Liver (tissue), 9 donors: ENCODE measurements around the gene FGFR3. TPM values are rescaled to one million over a fixed set of nuclear protein-coding genes. Genes with fewer than 3 reads are reported as not detected.

Experiments
- DNase-seq: peaks from one replicate; pipeline ENCODE4 v3.0.0-alpha.2; 2017; ENCODE audit warnings: low spot score
- H3K27ac ChIP-seq, 2 donors: one replicate each; pipeline ENCODE4 v1.7.0; 2013; ENCODE audit warnings: inconsistent platforms in 2 of 2, low read length in 2 of 2, control low read depth in 1 of 2, low read depth in 1 of 2, mild to moderate bottlenecking in 1 of 2
- H3K27me3 ChIP-seq, 4 donors: one replicate each; pipeline versions ENCODE4 v1.6.1 to v1.7.0; 2013; ENCODE audit warnings: low read length in 3 of 4, inconsistent platforms in 1 of 4, mild to moderate bottlenecking in 1 of 4, moderate library complexity in 1 of 4; ENCODE audit not compliant: control insufficient read depth in 4 of 4, insufficient read depth in 4 of 4
- H3K36me3 ChIP-seq, 4 donors: one replicate each; pipeline versions ENCODE4 v1.6.1 to v1.7.0; 2013; ENCODE audit warnings: low read length in 3 of 4, mild to moderate bottlenecking in 3 of 4, low read depth in 1 of 4, moderate library complexity in 1 of 4; ENCODE audit not compliant: control insufficient read depth in 4 of 4, insufficient read depth in 3 of 4
- H3K4me1 ChIP-seq, 4 donors: one replicate each; pipeline versions ENCODE4 v1.6.1 to v1.7.0; 2013; ENCODE audit warnings: low read length in 3 of 4, mild to moderate bottlenecking in 3 of 4, moderate library complexity in 1 of 4; ENCODE audit not compliant: control insufficient read depth in 4 of 4, insufficient read depth in 4 of 4
- H3K4me3 ChIP-seq, 3 donors: one replicate each; pipeline versions ENCODE4 v1.6.1 to v1.7.0; 2013; ENCODE audit warnings: low read length in 3 of 3, control low read depth in 1 of 3, low read depth in 1 of 3, mild to moderate bottlenecking in 1 of 3
- H3K9ac ChIP-seq, 2 donors: one replicate each; pipeline ENCODE4 v1.7.0; 2013; ENCODE audit warnings: low read length in 2 of 2, mild to moderate bottlenecking in 2 of 2, moderate library complexity in 2 of 2, control low read depth in 1 of 2, low read depth in 1 of 2
- H3K9me3 ChIP-seq, 4 donors: one replicate each; pipeline versions ENCODE4 v1.6.1 to v1.7.0; 2013; ENCODE audit warnings: low read length in 3 of 4; ENCODE audit not compliant: control insufficient read depth in 4 of 4
- EGR1 ChIP-seq, 2 donors: IDR thresholded peaks; 2 replicates each; pipeline ENCODE4 v1.6.1; 2016 to 2018; ENCODE audit warnings: antibody characterized with exemption in 2 of 2, low read depth in 2 of 2
- FOXA2 ChIP-seq: IDR thresholded peaks from 2 replicates; pipeline ENCODE4 v1.6.1; 2016; ENCODE audit warnings: antibody characterized with exemption
- HNF4G ChIP-seq: IDR thresholded peaks from 2 replicates; pipeline ENCODE4 v1.6.1; 2016; ENCODE audit warnings: antibody characterized with exemption
- JUND ChIP-seq, 2 donors: IDR thresholded peaks; 2 replicates each; pipeline ENCODE4 v1.6.1; 2016; ENCODE audit warnings: antibody characterized with exemption in 2 of 2
- NR2F2 ChIP-seq: IDR thresholded peaks from 2 replicates; pipeline ENCODE4 v1.6.1; 2016; ENCODE audit warnings: antibody characterized with exemption
- RXRA ChIP-seq, 2 donors: IDR thresholded peaks; 2 replicates each; pipeline ENCODE4 v1.6.1; 2017 to 2018; ENCODE audit warnings: antibody characterized with exemption in 2 of 2, mild to moderate bottlenecking in 1 of 2
- SP1 ChIP-seq: IDR thresholded peaks from 2 replicates; pipeline ENCODE4 v1.6.1; 2018; ENCODE audit warnings: antibody characterized with exemption, mild to moderate bottlenecking
- TAF1 ChIP-seq: conservative IDR thresholded peaks from 2 replicates; pipeline ENCODE4 v1.6.1; 2016; ENCODE audit warnings: antibody characterized with exemption, mild to moderate bottlenecking
- WGBS: extraction: QIAGEN DNeasy Blood & Tissue Kit; methylation state at CpG from one replicate; pipeline ENCODE4 v1.1.7; 2013; 5-methylcytosine and 5-hydroxymethylcytosine counted together
- polyA plus RNA-seq, 2 donors: library from polyadenylated mRNA; stranded (reverse) in 1 of 2; unstranded in 1 of 2; fragments of 200-250 nt in 1 of 2; fragments of >200 nt in 1 of 2; fragmentation: Nextera tagmentation in 1 of 2; extraction: Ambion mirVana in 1 of 2; gene quantifications; one replicate each; pipeline versions ENCODE4 v1.2.1 to v1.2.3, GENCODE V29; 2013 to 2015
- total RNA-seq, 2 donors: library from RNA; depleted of rRNA; stranded (reverse); fragments of >200 nt; gene quantifications; one replicate each; pipeline ENCODE4 v1.2.3, GENCODE V29; 2014
- TF ChIP-seq, protein P1 (sequence below): IDR thresholded peaks from 2 replicates; pipeline ENCODE4 v1.6.1; 2016; ENCODE audit warnings: antibody characterized with exemption
- TF ChIP-seq, protein P2 (sequence below): IDR thresholded peaks from 2 replicates; pipeline ENCODE4 v1.6.1; 2016; ENCODE audit warnings: antibody characterized with exemption, mild to moderate bottlenecking
- TF ChIP-seq, protein P3 (sequence below): fragments of 150-350 bp; IDR thresholded peaks from 2 replicates; pipeline ENCODE4 v1.5.1; 2017; ENCODE audit warnings: improper control_type of control experiment, low read depth, low read length; ENCODE audit not compliant: missing input control
- donor health status: healthy.
- donor health status: healthy.
- donor health status: healthy.
- donor health status: healthy.
- donor health status: healthy.

The FGFR3 gene
- total and polyA plus RNA-seq, 4 donors: 5.6 to 40.0 (median 29.1) TPM

DNA sequence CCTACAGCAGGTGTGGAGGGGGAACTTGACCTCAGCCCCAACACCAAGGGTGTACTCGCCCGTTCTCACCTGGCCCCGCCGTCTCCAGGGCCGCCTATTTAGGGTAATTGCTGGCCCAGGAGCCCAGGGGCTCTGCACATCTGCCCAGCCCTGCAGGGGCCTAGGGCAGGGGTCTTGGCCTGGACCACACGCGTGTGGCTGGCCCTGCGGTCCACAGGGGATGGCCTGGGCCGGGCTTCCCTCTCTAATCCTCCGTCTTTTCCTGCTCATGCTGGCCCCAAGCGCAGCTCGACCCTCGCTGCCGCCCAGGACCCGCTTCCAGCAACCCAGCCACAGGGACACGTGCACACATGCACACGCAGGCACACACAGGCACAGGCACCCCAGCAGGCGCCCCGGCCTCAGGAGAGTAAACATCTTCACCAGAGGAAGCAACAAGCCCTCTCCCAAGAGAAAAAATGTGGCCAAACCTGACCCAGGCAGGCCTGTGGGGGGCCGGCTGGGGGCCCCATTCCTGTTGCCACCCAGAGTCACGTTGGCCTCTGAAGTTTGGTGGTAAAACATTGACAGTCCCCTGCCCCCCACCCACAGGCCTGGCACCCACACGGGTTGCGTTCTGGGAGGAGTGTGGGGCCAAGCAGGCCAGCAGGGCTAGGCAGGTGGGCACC is 24.6 kb upstream of the FGFR3 start:
- TF ChIP-seq, protein P1, sequence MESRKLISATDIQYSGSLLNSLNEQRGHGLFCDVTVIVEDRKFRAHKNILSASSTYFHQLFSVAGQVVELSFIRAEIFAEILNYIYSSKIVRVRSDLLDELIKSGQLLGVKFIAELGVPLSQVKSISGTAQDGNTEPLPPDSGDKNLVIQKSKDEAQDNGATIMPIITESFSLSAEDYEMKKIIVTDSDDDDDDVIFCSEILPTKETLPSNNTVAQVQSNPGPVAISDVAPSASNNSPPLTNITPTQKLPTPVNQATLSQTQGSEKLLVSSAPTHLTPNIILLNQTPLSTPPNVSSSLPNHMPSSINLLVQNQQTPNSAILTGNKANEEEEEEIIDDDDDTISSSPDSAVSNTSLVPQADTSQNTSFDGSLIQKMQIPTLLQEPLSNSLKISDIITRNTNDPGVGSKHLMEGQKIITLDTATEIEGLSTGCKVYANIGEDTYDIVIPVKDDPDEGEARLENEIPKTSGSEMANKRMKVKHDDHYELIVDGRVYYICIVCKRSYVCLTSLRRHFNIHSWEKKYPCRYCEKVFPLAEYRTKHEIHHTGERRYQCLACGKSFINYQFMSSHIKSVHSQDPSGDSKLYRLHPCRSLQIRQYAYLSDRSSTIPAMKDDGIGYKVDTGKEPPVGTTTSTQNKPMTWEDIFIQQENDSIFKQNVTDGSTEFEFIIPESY: no peak
- TF ChIP-seq SP1: peak; percentile 40
- no peak overlapping the region for H3K9ac ChIP-seq
- H3K27ac ChIP-seq: no peak overlapping the region
- DNase-seq: no peak
- peaks cover 0 to 12% (median 5%) of the 10 kb centered on the region in 4 donors for H3K4me1 ChIP-seq
- 85% methylated on average over 23 of the region's 23 CpGs for WGBS
- H3K9me3 ChIP-seq: no peaks in the 10 kb centered on the region
- no peaks in the 10 kb centered on the region for H3K36me3 ChIP-seq
- no peak overlapping the region for H3K4me3 ChIP-seq
- H3K27me3 ChIP-seq: no peaks in the 10 kb centered on the region

DNA sequence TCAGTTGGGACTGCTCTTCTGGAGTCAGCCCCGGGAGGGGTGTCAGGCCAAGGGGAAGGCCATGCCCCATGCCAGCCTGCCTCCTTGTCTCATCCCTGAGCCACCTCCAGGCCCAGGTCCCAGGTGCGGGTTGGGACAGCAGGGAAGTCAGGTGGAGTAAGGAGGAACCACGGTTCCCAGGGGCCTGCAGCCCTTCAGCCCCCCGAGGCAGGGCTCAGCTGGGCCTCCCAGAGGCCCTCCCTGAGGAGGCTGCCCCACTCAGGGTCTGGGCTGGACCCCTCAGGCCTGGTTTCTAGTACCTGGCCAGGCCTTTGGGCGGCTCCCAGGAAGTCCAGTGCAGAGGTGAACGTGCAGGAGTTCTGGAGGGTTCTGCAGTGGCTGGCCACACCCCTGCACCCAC is 23.4 kb upstream of the FGFR3 start:
- Histone ChIP-seq H3K27me3 (no peaks in the 10 kb centered on the region), H3K9ac (no peak overlapping the region), H3K9me3 (no peaks in the 10 kb centered on the region), H3K27ac (no peak overlapping the region), H3K4me3 (no peak overlapping the region), H3K36me3 (no peaks in the 10 kb centered on the region), H3K4me1 (peaks cover 0 to 7% (median 4%) of the 10 kb centered on the region in 4 donors)
- DNase-seq: no peak
- 89% methylated on average over 6 of the region's 6 CpGs for WGBS
- TF ChIP-seq, protein P2, sequence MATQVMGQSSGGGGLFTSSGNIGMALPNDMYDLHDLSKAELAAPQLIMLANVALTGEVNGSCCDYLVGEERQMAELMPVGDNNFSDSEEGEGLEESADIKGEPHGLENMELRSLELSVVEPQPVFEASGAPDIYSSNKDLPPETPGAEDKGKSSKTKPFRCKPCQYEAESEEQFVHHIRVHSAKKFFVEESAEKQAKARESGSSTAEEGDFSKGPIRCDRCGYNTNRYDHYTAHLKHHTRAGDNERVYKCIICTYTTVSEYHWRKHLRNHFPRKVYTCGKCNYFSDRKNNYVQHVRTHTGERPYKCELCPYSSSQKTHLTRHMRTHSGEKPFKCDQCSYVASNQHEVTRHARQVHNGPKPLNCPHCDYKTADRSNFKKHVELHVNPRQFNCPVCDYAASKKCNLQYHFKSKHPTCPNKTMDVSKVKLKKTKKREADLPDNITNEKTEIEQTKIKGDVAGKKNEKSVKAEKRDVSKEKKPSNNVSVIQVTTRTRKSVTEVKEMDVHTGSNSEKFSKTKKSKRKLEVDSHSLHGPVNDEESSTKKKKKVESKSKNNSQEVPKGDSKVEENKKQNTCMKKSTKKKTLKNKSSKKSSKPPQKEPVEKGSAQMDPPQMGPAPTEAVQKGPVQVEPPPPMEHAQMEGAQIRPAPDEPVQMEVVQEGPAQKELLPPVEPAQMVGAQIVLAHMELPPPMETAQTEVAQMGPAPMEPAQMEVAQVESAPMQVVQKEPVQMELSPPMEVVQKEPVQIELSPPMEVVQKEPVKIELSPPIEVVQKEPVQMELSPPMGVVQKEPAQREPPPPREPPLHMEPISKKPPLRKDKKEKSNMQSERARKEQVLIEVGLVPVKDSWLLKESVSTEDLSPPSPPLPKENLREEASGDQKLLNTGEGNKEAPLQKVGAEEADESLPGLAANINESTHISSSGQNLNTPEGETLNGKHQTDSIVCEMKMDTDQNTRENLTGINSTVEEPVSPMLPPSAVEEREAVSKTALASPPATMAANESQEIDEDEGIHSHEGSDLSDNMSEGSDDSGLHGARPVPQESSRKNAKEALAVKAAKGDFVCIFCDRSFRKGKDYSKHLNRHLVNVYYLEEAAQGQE: no peak
- TF ChIP-seq EGR1 (IDR thresholded peaks at IDR 0.05; ENCODE audit: low read depth in 2 of 2) (no peak), HNF4G (no peak), SP1 (no peak), FOXA2 (no peak), NR2F2 (no peak), TAF1 (no peak)
- TF ChIP-seq, protein P3, sequence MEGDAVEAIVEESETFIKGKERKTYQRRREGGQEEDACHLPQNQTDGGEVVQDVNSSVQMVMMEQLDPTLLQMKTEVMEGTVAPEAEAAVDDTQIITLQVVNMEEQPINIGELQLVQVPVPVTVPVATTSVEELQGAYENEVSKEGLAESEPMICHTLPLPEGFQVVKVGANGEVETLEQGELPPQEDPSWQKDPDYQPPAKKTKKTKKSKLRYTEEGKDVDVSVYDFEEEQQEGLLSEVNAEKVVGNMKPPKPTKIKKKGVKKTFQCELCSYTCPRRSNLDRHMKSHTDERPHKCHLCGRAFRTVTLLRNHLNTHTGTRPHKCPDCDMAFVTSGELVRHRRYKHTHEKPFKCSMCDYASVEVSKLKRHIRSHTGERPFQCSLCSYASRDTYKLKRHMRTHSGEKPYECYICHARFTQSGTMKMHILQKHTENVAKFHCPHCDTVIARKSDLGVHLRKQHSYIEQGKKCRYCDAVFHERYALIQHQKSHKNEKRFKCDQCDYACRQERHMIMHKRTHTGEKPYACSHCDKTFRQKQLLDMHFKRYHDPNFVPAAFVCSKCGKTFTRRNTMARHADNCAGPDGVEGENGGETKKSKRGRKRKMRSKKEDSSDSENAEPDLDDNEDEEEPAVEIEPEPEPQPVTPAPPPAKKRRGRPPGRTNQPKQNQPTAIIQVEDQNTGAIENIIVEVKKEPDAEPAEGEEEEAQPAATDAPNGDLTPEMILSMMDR: no peak

DNA sequence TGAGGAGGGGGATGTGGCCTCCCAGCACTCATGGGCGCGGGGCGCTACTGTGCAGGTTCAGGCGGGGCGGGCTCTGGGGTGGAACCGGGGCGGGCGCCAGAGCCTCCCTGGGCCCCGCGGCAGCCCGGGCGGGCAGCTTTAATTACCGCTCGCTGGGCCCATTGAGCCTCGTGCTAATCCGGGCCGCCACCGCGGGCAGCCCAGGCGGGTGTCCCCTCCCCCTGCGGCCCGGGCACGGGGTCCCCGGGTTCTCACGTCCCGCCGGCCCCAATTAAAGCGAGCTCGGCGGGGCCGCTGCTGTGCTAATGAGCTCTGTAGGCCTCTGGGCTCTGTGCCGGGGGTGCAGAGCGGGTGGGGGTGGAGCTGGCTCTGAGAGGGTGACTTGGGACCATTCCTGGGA is 22.8 kb upstream of the FGFR3 start:
- Histone ChIP-seq H3K36me3 (no peaks in the 10 kb centered on the region), H3K9me3 (no peaks in the 10 kb centered on the region), H3K27me3 (no peaks in the 10 kb centered on the region), H3K27ac (no peak overlapping the region), H3K4me3 (no peak overlapping the region), H3K4me1 (peaks cover 0 to 7% (median 4%) of the 10 kb centered on the region in 4 donors), H3K9ac (no peak overlapping the region)
- TF ChIP-seq JUND (IDR thresholded peaks at IDR 0.05) (no peak), RXRA (IDR thresholded peaks at IDR 0.05) (no peak), EGR1 (IDR thresholded peaks at IDR 0.05; ENCODE audit: low read depth in 2 of 2) (no peak), HNF4G (no peak)
- TF ChIP-seq, protein P1: no peak
- no peak for DNase-seq
- WGBS: 72% methylated on average over 33 of the region's 33 CpGs
